Mononuclear cell (primary cell): Measurements from ENCODE around the gene KCNK5. TPM values are rescaled to one million over a fixed set of nuclear protein-coding genes. Genes with fewer than 3 reads are reported as not detected.

Source experiments
- H3K27me3 ChIP-seq: 2 replicates; pipeline ENCODE4 v1.6.0; 2011; ENCODE audit warnings: low read length, control low read depth; ENCODE audit not compliant: insufficient read depth
- H3K4me1 ChIP-seq: 2 replicates; pipeline ENCODE4 v1.5.1; 2011; ENCODE audit warnings: mild to moderate bottlenecking, low read length, control low read depth; ENCODE audit not compliant: insufficient read depth
- H3K4me3 ChIP-seq: 2 replicates; pipeline ENCODE4 v1.5.1; 2011; ENCODE audit warnings: mild to moderate bottlenecking, low read length, moderate library complexity
- H3K9me3 ChIP-seq: 2 replicates; pipeline ENCODE4 v1.5.1; 2011; ENCODE audit warnings: low read depth, mild to moderate bottlenecking, control low read depth, low read length
- total RNA-seq: library from RNA; depleted of rRNA; stranded (reverse); fragments of >200 nt; gene quantifications from one replicate; pipeline ENCODE4 v1.2.3, GENCODE V29; 2012

The KCNK5 gene
- total RNA-seq, 1 donor = 0.31 TPM

DNA sequence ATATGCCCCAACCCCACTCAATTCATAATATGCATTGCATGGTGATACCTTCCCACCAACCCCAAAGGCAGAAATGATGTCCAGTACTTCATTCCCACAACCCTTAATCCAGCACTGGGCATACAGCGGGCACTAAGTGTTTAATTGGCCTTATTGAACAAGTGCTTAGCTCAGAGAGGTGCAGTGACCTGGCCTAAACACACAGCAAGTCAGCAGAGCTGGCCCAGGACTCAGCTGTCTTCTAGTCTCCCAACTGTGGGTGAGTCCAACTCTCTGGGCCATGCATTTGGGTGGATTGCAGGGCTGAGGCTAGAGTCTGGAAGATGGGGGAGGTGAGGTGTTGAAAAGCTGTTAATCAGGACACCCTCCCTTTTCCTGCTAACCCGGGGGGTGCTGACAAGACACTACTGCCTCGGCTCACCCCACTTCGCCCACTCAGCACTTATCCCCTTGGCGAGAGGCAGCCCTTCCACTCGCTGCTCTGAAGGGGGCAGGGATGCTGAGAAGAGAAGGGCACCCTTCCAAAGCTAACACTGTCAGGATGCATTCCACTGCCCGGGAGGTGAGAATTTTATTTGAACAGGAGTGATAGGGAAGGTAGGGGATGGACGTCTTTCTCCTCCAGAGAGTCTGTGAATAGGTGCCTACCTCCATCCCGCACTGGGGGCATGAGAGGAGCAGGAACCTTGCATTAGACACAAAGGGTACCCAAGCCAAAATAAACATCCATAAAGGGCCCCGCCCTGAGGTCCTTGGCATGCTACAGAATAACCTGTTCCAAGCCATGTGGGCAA lies 14.2 kb downstream of the KCNK5 start:
- Histone ChIP-seq H3K27me3 (no peaks in the 10 kb centered on the region), H3K4me1 (peaks cover 49% of the 10 kb centered on the region), H3K9me3 (no peaks in the 10 kb centered on the region), H3K4me3 (no peak overlapping the region)

DNA sequence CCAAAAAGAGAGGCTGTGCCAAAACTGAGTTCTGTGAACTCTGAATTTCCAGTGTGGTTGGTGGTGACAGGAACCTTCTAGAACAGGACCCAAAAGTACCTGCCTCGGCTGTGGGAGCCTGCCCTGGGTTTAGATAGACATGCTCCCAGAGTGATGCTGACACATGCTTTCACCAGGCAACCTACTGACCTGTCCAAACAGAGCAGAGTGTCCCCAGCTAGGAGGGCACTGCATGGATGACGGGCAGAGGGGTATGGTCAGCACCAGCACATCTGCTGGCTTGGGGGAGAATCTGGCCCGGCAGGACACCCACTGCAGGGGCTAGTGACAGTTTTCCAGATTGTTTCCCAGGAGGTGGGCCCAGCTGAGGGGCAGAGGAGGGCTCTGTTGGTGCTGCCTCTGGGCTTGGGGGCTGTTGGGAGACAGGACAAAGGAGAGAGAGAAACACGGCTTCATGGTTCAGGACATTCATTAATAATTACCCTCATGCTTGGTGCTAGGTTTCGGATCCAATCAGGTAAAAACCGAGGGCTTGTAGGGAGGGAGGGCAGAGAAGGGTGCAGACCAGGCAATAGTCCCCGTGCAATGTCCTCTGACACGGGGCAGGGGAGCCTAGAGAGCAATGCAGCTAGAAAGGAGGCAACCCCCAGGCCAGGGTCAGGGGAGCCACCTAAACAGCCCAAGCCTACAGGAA lies 15.0 kb downstream of the KCNK5 start:
- no peaks in the 10 kb centered on the region for H3K9me3 ChIP-seq
- peaks cover 52% of the 10 kb centered on the region for H3K4me1 ChIP-seq
- H3K27me3 ChIP-seq = no peaks in the 10 kb centered on the region
- H3K4me3 ChIP-seq = no peak overlapping the region

DNA sequence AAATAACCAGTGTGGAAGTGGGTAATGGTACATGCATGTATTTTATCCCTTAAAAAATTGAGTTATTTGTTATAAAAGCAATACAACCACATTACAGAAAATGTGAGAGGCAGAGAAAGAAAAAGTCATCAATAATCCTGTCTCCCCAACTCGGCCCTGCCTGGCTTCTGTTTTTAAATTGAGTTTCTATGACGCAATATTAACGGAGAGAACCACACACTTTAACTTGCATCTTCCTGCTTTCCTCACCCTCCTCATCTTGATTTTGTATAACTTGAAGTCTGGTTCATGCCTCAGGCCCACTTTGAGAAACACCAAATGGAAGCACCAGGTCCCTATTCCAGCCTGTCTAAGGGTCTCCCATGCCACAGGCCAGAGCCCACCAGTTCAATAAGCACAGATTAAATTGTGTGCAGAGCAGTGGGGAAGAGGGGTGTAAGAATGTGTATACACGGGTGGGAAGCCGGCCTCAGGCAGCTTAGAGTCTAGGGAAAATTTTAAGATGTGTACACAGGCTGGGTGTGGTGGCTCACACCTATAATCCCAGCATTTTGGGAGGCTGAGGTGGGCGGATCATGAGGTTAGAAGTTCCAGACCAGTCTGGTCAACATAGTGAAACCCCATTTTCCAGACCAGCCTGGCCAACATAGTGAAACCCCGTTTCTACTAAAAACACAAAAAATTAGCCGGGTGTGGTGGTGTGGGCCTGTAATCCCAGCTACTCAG lies 15.9 kb downstream of the KCNK5 start:
- Histone ChIP-seq H3K4me3 (no peak overlapping the region), H3K27me3 (no peaks in the 10 kb centered on the region), H3K9me3 (no peaks in the 10 kb centered on the region), H3K4me1 (peaks cover 47% of the 10 kb centered on the region)

DNA sequence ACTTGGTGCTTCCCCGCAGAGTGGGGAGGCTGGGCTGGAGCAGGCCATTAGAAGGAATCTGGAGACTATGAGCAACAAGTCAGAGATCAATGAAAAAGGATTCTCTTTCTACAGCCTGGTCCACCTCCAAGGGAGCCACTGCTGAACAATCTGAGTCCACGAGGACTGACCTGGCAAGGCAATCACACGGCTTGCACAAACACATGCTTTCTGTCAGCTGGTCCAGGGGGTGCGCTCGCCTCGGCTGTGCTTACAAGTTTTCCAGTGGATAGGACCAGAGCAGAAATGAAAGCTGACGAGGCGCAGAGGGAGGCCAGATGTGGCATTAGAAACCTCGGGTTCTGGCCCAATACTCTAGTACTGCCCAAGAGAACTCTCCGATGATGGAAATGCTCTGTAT lies 18.1 kb downstream of the KCNK5 start:
- Histone ChIP-seq H3K27me3 (no peaks in the 10 kb centered on the region), H3K4me3 (no peak overlapping the region), H3K9me3 (no peaks in the 10 kb centered on the region), H3K4me1 (peaks cover 45% of the 10 kb centered on the region)

DNA sequence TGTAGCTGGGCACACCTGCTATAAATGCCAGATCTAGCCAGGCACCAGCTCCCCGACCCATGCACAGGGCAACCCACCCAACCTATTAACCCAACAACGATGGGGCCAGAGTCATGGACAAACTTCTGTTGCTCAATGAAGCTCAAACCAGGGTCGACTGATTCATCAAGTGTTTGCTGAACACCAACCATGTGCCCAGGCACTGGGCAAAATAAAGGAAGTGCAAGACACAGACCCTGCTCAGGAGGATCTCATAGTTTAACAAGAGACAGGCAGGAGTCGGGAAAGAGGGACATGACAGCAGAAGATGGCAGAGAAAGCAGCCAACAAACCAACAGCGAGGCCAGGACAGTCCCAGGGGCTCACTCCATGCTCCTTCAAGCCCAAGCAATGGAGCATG lies 18.8 kb downstream of the KCNK5 start:
- no peaks in the 10 kb centered on the region for H3K9me3 ChIP-seq
- no peak overlapping the region for H3K4me3 ChIP-seq
- peaks cover 45% of the 10 kb centered on the region for H3K4me1 ChIP-seq
- H3K27me3 ChIP-seq = no peaks in the 10 kb centered on the region

DNA sequence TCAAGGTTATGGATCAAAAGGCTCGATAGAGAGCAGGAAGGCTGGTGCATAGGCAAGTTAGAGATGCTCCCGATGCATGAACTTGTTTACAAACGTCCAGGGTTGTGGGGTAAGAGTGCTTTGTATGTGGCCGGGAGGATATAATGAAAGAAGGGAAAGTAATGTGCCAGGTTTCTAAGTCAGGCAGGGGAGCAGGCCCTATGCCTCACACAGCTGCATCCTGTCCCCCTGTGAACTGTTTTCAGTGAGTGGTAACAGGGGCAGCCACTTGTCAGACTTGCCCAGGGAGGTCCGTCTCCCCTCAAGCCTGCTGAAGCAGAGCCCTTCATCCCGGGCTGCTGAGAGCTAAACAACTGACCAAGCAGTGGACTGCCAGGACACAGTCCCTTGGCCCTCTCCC lies 19.4 kb downstream of the KCNK5 start:
- no peaks in the 10 kb centered on the region for H3K27me3 ChIP-seq
- H3K4me1 ChIP-seq = peaks cover 45% of the 10 kb centered on the region
- H3K4me3 ChIP-seq = no peak overlapping the region
- no peaks in the 10 kb centered on the region for H3K9me3 ChIP-seq

DNA sequence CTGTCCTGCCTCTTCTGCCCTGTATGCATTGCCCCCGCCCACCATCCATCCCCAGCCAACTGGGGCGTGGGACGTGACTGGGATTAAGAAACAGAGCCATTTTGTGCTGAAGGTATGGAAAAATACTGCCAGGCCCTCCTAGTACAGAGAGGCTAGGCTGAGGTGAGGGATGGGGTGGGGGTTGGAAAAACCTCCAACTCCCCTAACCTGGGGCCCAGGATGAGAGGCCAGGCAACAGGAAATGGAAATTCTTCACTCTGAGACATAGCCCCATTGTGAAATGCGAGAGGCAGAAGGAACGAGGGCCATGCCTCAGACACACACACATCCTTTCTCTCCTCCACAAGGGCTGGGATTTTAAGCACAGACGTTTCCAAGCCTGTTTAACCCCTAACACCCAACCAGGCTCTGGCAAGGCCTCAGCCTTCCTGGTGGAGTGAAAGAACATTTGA lies 19.9 kb downstream of the KCNK5 start:
- Histone ChIP-seq H3K4me1 (peaks cover 45% of the 10 kb centered on the region), H3K27me3 (no peaks in the 10 kb centered on the region), H3K9me3 (no peaks in the 10 kb centered on the region), H3K4me3 (no peak overlapping the region)

DNA sequence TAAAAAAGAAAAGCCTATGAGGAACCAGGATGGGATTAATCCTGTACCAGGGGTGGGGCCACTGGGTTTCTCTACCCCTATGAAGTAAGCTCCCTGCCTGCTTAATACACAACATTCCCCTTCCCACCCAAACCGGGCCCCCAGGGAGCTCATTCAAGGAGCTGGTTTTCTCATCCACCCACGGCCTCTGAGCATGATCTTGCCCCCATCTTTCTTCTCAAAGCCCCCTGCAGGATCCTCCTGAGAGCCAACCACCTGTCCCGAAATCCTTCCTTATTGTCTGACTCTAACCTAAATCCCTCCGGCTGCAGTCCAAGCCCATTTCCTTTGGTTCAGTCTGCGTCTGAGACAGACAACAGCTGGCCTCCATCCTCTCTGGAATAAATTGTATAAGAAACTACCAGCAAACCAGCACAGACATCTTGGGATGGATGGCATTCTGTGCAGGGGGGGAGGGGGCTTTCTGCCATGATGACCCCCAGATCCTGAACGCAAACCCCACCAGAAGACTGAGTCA lies 21.0 kb downstream of the KCNK5 start:
- no peaks in the 10 kb centered on the region for H3K27me3 ChIP-seq
- peaks cover 37% of the 10 kb centered on the region for H3K4me1 ChIP-seq
- no peaks in the 10 kb centered on the region for H3K9me3 ChIP-seq
- no peak overlapping the region for H3K4me3 ChIP-seq

DNA sequence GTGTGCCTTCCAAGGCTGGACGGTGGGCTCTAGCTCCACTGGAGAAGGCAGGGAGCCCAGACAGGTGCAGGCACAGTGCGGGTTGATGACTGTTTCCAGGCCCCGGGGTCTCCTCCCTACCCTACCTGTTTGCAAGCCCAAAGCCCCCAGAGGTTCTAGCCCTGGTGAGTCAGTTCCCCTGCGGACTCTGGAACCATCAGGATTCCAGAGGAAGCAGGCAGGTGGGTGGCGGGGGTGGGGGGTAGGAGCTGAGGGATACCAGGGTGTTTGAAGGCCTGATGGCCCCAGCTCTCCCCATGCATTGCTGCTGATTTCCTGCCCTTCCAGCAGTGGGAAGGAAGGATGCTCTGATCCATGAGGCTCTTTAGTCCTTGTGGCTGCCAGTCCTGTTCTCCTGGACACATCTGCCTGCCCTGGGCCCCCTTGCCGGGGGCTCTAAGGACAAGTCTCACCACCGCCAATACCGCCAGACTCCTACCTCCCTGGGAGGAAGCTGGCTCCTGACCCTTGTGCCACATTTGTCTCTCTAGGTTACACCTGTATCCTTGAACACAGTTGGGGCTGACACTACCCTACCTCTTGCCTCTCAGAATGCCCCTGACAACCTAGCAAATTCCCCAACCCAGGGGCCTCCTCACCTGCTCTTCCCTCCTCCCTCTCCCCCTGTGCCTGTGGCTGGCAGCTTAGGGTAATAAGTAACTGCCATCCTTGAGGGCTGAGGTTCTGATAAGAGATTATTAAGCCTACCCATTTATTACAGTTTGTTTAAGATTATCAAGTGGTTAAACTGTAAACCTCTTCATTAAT lies 21.7 kb downstream of the KCNK5 start:
- Histone ChIP-seq H3K9me3 (no peaks in the 10 kb centered on the region), H3K4me3 (no peak overlapping the region), H3K27me3 (no peaks in the 10 kb centered on the region), H3K4me1 (peaks cover 30% of the 10 kb centered on the region)

DNA sequence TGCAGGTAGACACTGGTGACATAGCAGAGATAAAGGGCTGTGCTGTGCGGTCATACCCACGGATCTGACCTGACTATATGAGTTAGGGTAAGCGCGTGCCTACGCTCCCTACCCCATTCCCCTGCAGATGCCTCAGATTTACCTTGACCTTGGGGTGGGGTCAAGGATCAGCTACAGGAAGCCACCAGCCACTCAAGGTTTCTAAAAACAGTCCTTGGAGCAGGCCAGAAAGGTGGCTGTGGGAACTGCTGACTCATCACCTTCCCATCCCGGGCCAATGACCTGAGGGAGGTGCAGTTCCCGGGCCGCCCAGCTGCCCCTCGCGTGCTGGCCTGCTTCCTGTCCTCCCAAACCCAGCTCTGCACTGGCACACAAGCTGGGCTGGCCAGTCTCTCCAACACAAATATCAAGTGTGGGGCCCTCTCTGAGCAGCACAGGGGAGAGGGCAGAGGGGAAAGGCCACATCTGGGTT lies 23.0 kb downstream of the KCNK5 start:
- Histone ChIP-seq H3K4me1 (peaks cover 24% of the 10 kb centered on the region), H3K4me3 (no peak overlapping the region), H3K27me3 (no peaks in the 10 kb centered on the region), H3K9me3 (no peaks in the 10 kb centered on the region)

DNA sequence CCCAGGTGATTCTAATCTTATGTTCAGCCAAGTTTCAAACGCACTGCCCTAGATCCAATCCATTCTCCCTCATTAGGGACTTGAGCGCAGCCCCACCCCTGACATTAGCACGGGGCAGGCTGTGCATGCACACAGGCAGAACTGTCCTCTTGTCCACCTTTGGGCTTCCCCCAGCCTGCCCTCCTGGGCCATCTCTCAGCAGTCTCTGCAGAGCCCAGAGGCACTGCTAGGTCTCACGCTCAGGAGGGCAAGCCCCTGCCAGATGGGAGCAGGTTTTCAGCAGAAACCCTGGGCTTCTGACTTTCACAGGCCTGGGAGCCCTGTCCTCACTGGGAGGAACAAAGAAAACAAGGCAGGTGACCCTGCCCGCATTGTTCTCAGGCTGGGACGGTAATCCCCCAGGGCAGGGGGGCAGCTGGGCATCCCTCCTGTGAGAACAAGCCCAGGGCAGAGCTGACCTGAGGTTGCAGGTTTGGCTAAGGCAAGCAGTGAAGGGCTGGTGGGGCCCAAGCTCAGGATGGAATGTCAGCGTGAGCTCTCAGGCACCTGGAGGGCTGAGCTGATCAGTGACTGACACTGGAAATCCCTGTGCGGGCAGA lies 24.5 kb downstream of the KCNK5 start:
- no peaks in the 10 kb centered on the region for H3K9me3 ChIP-seq
- H3K27me3 ChIP-seq = no peaks in the 10 kb centered on the region
- H3K4me1 ChIP-seq = peaks cover 9% of the 10 kb centered on the region
- H3K4me3 ChIP-seq = no peak overlapping the region

DNA sequence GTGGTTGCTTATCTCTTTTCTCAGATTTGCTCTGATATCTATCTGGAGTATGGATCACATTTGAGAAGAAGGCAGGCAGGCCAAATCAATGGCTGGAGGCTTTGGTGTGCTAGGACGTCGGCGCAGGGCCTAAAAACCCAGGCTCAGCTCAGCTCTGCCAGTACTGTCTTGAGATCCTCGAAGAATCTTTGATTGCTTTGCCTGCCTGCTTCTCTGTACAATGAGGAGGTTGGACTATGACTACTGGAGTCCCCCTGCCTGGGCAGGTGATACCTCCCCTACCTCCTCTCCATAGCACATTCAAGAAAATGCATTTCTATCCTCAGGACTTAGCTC lies 25.1 kb downstream of the KCNK5 start:
- no peaks in the 10 kb centered on the region for H3K9me3 ChIP-seq
- no peaks in the 10 kb centered on the region for H3K27me3 ChIP-seq
- peaks cover 3% of the 10 kb centered on the region for H3K4me1 ChIP-seq
- no peak overlapping the region for H3K4me3 ChIP-seq

DNA sequence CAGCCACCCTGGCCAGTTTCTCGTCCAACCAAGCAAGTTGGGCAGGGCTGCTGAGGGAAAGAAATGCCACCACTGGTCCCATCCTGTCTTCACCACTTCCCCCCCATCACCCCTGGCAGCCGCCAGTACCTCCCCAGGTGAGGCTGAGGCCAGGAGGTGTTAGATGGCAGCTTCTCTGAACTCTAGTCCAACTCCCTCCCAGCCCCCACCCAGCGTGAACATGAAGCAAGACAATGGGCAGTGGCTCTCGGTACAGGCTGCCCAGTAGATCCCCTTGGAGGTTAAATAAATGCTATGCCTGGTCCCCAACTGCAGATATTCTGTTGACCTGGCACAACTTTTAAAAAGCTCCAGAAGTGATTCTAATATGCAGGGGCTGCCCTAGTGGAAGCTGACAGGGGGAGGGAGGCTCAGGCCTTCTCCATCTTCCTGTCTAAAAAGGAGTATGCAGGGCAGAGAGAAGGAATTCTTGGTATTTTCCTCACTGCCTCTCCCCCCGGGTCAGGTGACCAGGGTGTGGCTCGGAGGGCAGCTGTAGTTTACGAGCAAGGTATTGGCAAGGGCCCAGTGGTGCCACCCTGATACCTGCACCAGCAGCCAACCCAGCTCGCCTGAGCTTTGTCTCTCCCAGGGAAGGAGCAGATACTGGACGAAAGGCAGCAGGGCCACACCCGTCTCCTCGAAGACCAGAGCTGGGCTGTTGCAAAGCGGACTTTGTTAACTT lies 25.7 kb downstream of the KCNK5 start:
- H3K27me3 ChIP-seq = no peaks in the 10 kb centered on the region
- H3K9me3 ChIP-seq = no peaks in the 10 kb centered on the region
- H3K4me1 ChIP-seq = peaks cover 2% of the 10 kb centered on the region
- no peak overlapping the region for H3K4me3 ChIP-seq

DNA sequence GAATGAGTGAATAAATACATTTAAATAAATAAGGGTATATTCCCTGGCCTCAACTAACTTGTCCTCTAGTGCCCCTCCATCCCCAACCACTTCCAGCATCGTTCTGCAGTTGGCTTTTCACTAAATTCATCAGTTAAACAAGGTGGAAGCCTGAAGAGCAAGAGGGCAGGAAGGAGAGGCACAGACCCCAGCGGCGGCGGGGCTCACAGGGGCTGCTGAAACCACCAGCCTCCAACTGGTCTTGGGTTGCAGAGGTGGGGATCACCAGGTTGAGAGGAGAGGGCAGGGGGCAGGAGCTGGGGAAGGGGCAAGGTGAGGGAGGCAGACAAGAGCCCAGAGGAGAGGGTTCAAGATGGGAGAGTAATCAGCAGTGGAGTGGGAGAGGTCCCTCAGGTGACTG lies 27.1 kb downstream of the KCNK5 start:
- H3K9me3 ChIP-seq = no peaks in the 10 kb centered on the region
- no peak overlapping the region for H3K4me3 ChIP-seq
- H3K4me1 ChIP-seq = peaks cover 17% of the 10 kb centered on the region
- H3K27me3 ChIP-seq = no peaks in the 10 kb centered on the region
